H9 (cell line): Measurements from ENCODE around the gene GET3. TPM values are rescaled to one million over a fixed set of nuclear protein-coding genes. Genes with fewer than 3 reads are reported as not detected.

ENCODE experiments used
- DNase-seq: peaks from one replicate; pipeline ENCODE4 v3.0.0-alpha.2; 2017
- H2AFZ ChIP-seq: one replicate; pipeline ENCODE4 v1.6.1; 2013; ENCODE audit warnings: mild to moderate bottlenecking, low read length, control low read depth, moderate library complexity
- H2AK5ac ChIP-seq: 2 replicates; pipeline ENCODE4 v1.6.1; 2013; ENCODE audit warnings: low read length, control low read depth, mixed read lengths; ENCODE audit not compliant: insufficient read length
- H2BK120ac ChIP-seq: one replicate; pipeline ENCODE4 v1.6.1; 2013; ENCODE audit warnings: low read depth, mild to moderate bottlenecking, low read length, control low read depth, inconsistent platforms; ENCODE audit not compliant: poor library complexity, severe bottlenecking
- H2BK12ac ChIP-seq: 2 replicates; pipeline ENCODE4 v1.6.1; 2013; ENCODE audit warnings: low read length, control low read depth, mixed read lengths, low read depth; ENCODE audit not compliant: insufficient read length
- H2BK15ac ChIP-seq: 2 replicates; pipeline ENCODE4 v1.6.1; 2013; ENCODE audit warnings: low read depth, low read length, control low read depth
- H2BK20ac ChIP-seq: one replicate; pipeline ENCODE4 v1.6.1; 2013; ENCODE audit warnings: low read depth, mild to moderate bottlenecking, low read length, control low read depth, inconsistent platforms; ENCODE audit not compliant: poor library complexity, severe bottlenecking
- H2BK5ac ChIP-seq: 2 replicates; pipeline ENCODE4 v1.6.1; 2013; ENCODE audit warnings: low read length, control low read depth, mixed read lengths; ENCODE audit not compliant: insufficient read length
- H3K14ac ChIP-seq: 2 replicates; pipeline ENCODE4 v1.6.1; 2013; ENCODE audit warnings: low read length, control low read depth; ENCODE audit not compliant: insufficient read depth
- H3K18ac ChIP-seq: 2 replicates; pipeline ENCODE4 v1.6.1; 2013; ENCODE audit warnings: low read depth, mild to moderate bottlenecking, mixed read lengths, low read length, control low read depth; ENCODE audit not compliant: insufficient read length
- H3K23ac ChIP-seq: 2 replicates; pipeline ENCODE4 v1.6.1; 2013; ENCODE audit warnings: low read length, control low read depth, mixed read lengths, low read depth; ENCODE audit not compliant: insufficient read length
- H3K23me2 ChIP-seq: 2 replicates; pipeline ENCODE4 v1.6.1; 2013; ENCODE audit warnings: low read depth, mild to moderate bottlenecking, mixed read lengths, low read length, control low read depth; ENCODE audit not compliant: insufficient read length, poor library complexity, severe bottlenecking
- H3K27ac ChIP-seq: 2 replicates; pipeline ENCODE4 v1.5.1; 2013; ENCODE audit warnings: low read length, control low read depth, mixed read lengths, low read depth; ENCODE audit not compliant: insufficient read length
- H3K27me3 ChIP-seq: 2 replicates; pipeline ENCODE4 v1.6.1; 2013; ENCODE audit warnings: low read length, control low read depth, inconsistent platforms; ENCODE audit not compliant: insufficient read depth
- H3K4ac ChIP-seq: 2 replicates; pipeline ENCODE4 v1.6.1; 2013; ENCODE audit warnings: low read depth, mild to moderate bottlenecking, control low read depth, inconsistent platforms, low read length, moderate library complexity
- H3K4me1 ChIP-seq: 2 replicates; pipeline ENCODE4 v1.6.1; 2013; ENCODE audit warnings: low read length, control low read depth, inconsistent platforms; ENCODE audit not compliant: insufficient read depth
- H3K4me2 ChIP-seq: 2 replicates; pipeline ENCODE4 v1.6.1; 2013; ENCODE audit warnings: low read length, control low read depth, mixed read lengths; ENCODE audit not compliant: insufficient read length, insufficient read depth
- H3K56ac ChIP-seq: 2 replicates; pipeline ENCODE4 v1.6.1; 2013; ENCODE audit warnings: low read depth, mild to moderate bottlenecking, mixed read lengths, low read length, control low read depth; ENCODE audit not compliant: insufficient read length
- H3K79me1 ChIP-seq: 2 replicates; pipeline ENCODE4 v1.6.1; 2013; ENCODE audit warnings: low read depth, mild to moderate bottlenecking, moderate library complexity, low read length, control low read depth, inconsistent platforms; ENCODE audit not compliant: insufficient read depth, poor library complexity, severe bottlenecking
- H3K79me2 ChIP-seq: 2 replicates; pipeline ENCODE4 v1.6.1; 2013; ENCODE audit warnings: low read length, control low read depth, inconsistent platforms; ENCODE audit not compliant: insufficient read depth
- H3K9ac ChIP-seq: 2 replicates; pipeline ENCODE4 v1.6.1; 2013; ENCODE audit warnings: low read length, control low read depth, mixed read lengths; ENCODE audit not compliant: insufficient read length; ENCODE audit errors: extremely low read depth
- H3K9me3 ChIP-seq: one replicate; pipeline ENCODE4 v1.6.1; 2013; ENCODE audit warnings: low read depth, low read length, inconsistent platforms; ENCODE audit not compliant: control insufficient read depth
- H3T11ph ChIP-seq: one replicate; pipeline ENCODE4 v1.6.1; 2013; ENCODE audit warnings: mild to moderate bottlenecking, low read length, control low read depth, inconsistent platforms
- H4K20me1 ChIP-seq: one replicate; pipeline ENCODE4 v1.6.1; 2013; ENCODE audit not compliant: control insufficient read depth, insufficient read length, insufficient read depth
- H4K5ac ChIP-seq: 2 replicates; pipeline ENCODE4 v1.6.1; 2013; ENCODE audit warnings: low read depth, mild to moderate bottlenecking, mixed read lengths, low read length, control low read depth; ENCODE audit not compliant: insufficient read length
- H4K8ac ChIP-seq: replicated peaks from 2 replicates; pipeline ENCODE4 v1.6.1; 2013; ENCODE audit warnings: low read length, control low read depth, mixed read lengths, low read depth; ENCODE audit not compliant: insufficient read length
- H4K91ac ChIP-seq: 2 replicates; pipeline ENCODE4 v1.6.1; 2013; ENCODE audit warnings: low read depth, mild to moderate bottlenecking, moderate library complexity, mixed read lengths, low read length, control low read depth; ENCODE audit not compliant: insufficient read length
- H3K27ac Mint-ChIP-seq, 3 experiments: 2 replicates in 2 of 3; 3 replicates in 1 of 3; pipeline ENCODE4 v1.8.0; 2020 to 2021; ENCODE audit warnings: mixed read lengths in 3 of 3, mild to moderate bottlenecking in 1 of 3, moderate library complexity in 1 of 3
- H3K27me3 Mint-ChIP-seq: 2 replicates; pipeline ENCODE4 v1.8.0; 2021; ENCODE audit warnings: low read depth, mild to moderate bottlenecking, moderate library complexity, mixed read lengths
- H3K36me3 Mint-ChIP-seq, 3 experiments: 2 replicates in 2 of 3; 3 replicates in 1 of 3; pipeline ENCODE4 v1.8.0; 2020 to 2021; ENCODE audit warnings: low read depth in 3 of 3, mixed read lengths in 3 of 3; ENCODE audit not compliant: insufficient read depth in 1 of 3
- H3K4me1 Mint-ChIP-seq, 2 experiments: 2 replicates each; pipeline ENCODE4 v1.8.0; 2020; ENCODE audit warnings: mixed read lengths in 2 of 2
- H3K4me3 Mint-ChIP-seq, 2 experiments: 2 replicates in 1 of 2; 3 replicates in 1 of 2; pipeline ENCODE4 v1.8.0; 2020 to 2021; ENCODE audit warnings: mild to moderate bottlenecking in 2 of 2, mixed read lengths in 2 of 2, moderate library complexity in 1 of 2
- H3K9me3 Mint-ChIP-seq, 2 experiments: 2 replicates in 1 of 2; 3 replicates in 1 of 2; pipeline ENCODE4 v1.8.0; 2020; ENCODE audit warnings: mild to moderate bottlenecking in 2 of 2, mixed read lengths in 2 of 2, moderate library complexity in 1 of 2
- WGBS: extraction: QIAGEN DNeasy Blood & Tissue Kit; methylation state at CpG from one replicate; pipeline ENCODE4 v1.1.7; 2013; ENCODE audit warnings: missing lambda C conversion rate, low lambda C conversion rate, mixed read lengths; ENCODE audit not compliant: insufficient read length; ENCODE audit errors: extremely low coverage; 5-methylcytosine and 5-hydroxymethylcytosine counted together
- total RNA-seq: library from RNA; stranded (reverse); gene quantifications from 2 replicates; pipeline ENCODE4 v1.2.1, GENCODE V29; 2021
- TF ChIP-seq, protein P1 (sequence below): fragments of 200-600 bp; sonication (generic); conservative IDR thresholded peaks from 3 replicates; pipeline ENCODE4 v1.8.0; 2021; ENCODE audit warnings: antibody characterized with exemption, mild to moderate bottlenecking

The GET3 gene
- total RNA-seq, 1 experiment from 2014 or later = 81.6 TPM

DNA sequence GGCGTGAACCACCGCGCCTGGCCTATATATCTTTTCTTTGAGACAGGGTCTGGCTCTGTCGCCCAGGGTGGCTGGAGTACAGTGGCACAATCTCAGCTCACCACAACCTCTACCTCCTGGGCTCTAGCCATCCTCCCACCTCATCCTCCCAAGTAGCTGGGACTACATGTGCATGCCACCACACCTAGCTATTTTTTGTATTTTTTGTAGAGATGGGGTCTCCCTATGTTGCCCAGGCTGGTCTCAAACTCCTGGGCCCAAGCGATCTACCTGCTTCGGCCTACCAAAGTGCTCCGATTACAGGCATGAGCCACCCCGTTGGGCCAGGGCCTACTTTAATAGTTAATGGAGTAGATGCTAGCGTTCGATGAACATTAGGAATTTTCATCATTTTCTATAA, 17.0 kb upstream of the GET3 start:
- no peak overlapping the region for H2AK5ac ChIP-seq
- H3K4me1 ChIP-seq = no peaks in the 10 kb centered on the region
- H4K91ac ChIP-seq = no peak overlapping the region
- peaks cover 10% of the 10 kb centered on the region for H3K79me1 ChIP-seq
- no peak overlapping the region for H3T11ph ChIP-seq
- no peak overlapping the region for H3K14ac ChIP-seq
- no CpG with 5 or more reads among the region's 10 CpGs for WGBS
- no peak overlapping the region for H2BK20ac ChIP-seq
- H3K36me3 Mint-ChIP-seq = peaks cover 40 to 54% (median 41%) of the 10 kb centered on the region in 3 experiments; a peak in 6 of 7 replicates
- H2AFZ ChIP-seq = no peak overlapping the region
- H3K79me2 ChIP-seq = peaks cover 26% of the 10 kb centered on the region; the same call in 1 of the 2 replicates
- H3K27ac Mint-ChIP-seq = peak overlapping the region in 1 of 3 experiments; percentile 76; a peak in 3 of 7 replicates
- H3K27ac ChIP-seq = no peak overlapping the region
- H3K56ac ChIP-seq = no peak overlapping the region
- peaks cover 22% of the 10 kb centered on the region for H3K23me2 ChIP-seq
- no peaks in the 10 kb centered on the region for H4K20me1 ChIP-seq
- no peaks in the 10 kb centered on the region for H3K9me3 ChIP-seq
- no peak overlapping the region for H3K9ac ChIP-seq
- H2BK12ac ChIP-seq = no peak overlapping the region
- peak overlapping the region; percentile 75 to 97 for H3K4me3 Mint-ChIP-seq
- no peak overlapping the region for H2BK120ac ChIP-seq
- H4K8ac ChIP-seq = no peak overlapping the region
- peaks cover 15 to 18% of the 10 kb centered on the region in 2 experiments for H3K4me1 Mint-ChIP-seq
- no peak for DNase-seq
- H2BK15ac ChIP-seq = no peak overlapping the region
- H3K9me3 Mint-ChIP-seq = no peaks in the 10 kb centered on the region
- H3K23ac ChIP-seq = no peak overlapping the region
- no peak overlapping the region for H3K4ac ChIP-seq
- no peaks in the 10 kb centered on the region for H3K27me3 ChIP-seq
- no peak overlapping the region for H2BK5ac ChIP-seq
- TF ChIP-seq, protein P1, sequence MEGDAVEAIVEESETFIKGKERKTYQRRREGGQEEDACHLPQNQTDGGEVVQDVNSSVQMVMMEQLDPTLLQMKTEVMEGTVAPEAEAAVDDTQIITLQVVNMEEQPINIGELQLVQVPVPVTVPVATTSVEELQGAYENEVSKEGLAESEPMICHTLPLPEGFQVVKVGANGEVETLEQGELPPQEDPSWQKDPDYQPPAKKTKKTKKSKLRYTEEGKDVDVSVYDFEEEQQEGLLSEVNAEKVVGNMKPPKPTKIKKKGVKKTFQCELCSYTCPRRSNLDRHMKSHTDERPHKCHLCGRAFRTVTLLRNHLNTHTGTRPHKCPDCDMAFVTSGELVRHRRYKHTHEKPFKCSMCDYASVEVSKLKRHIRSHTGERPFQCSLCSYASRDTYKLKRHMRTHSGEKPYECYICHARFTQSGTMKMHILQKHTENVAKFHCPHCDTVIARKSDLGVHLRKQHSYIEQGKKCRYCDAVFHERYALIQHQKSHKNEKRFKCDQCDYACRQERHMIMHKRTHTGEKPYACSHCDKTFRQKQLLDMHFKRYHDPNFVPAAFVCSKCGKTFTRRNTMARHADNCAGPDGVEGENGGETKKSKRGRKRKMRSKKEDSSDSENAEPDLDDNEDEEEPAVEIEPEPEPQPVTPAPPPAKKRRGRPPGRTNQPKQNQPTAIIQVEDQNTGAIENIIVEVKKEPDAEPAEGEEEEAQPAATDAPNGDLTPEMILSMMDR = no peak
- no peak overlapping the region for H4K5ac ChIP-seq
- no peak overlapping the region for H3K18ac ChIP-seq
- H3K27me3 Mint-ChIP-seq = no peaks in the 10 kb centered on the region
- peak overlapping the region; percentile 19 for H3K4me2 ChIP-seq
